Measurements from ENCODE around the gene NLRC3. TPM values are rescaled to one million over a fixed set of nuclear protein-coding genes. Genes with fewer than 3 reads are reported as not detected.

The NLRC3 gene
- total and polyA plus RNA-seq, 4 donors = 0.35 to 2.2 (median 1.0) TPM

DNA sequence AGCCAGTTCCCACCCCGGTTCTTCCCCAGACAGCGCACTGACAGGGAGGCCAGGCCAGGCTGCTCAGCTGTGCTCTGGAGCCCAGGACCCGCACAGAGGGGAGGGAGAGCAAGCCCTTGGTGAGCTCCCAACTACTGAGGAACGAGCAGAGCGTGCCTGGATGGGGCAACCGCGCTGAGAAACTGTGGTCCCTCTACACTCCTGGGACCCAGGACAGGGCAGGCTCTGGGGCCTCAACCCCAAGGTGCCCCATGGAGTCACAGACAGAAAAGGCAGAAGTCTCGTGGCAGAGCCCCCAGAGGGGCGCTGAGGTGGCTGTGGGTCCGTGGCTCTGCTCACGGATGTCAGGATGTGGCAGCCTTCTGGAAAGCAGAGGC is 17.9 kb upstream of the NLRC3 start:
- 96% methylated on average over 11 of the region's 11 CpGs for WGBS
- Histone ChIP-seq H3K9ac (ENCODE audit: low read depth in 1 of 2, low read length in 2 of 2) (no peak overlapping the region), H3K27me3 (ENCODE audit: control insufficient read depth in 4 of 4, insufficient read depth in 4 of 4, low read length in 3 of 4) (no peaks in the 10 kb centered on the region), H3K27ac (ENCODE audit: low read depth in 1 of 2, low read length in 2 of 2) (no peak overlapping the region), H3K4me3 (ENCODE audit: low read depth in 1 of 3, low read length in 3 of 3) (no peak overlapping the region), H3K36me3 (ENCODE audit: control insufficient read depth in 4 of 4, insufficient read depth in 3 of 4, low read depth in 1 of 4, low read length in 3 of 4) (peaks cover 0 to 2% (median 0%) of the 10 kb centered on the region in 4 donors), H3K9me3 (ENCODE audit: control insufficient read depth in 4 of 4, low read length in 3 of 4) (peaks cover 0 to 2% (median 0%) of the 10 kb centered on the region in 4 donors), H3K4me1 (ENCODE audit: control insufficient read depth in 4 of 4, insufficient read depth in 4 of 4, low read length in 3 of 4) (no peaks in the 10 kb centered on the region)
- DNase-seq (ENCODE audit: low spot score) = no peak
- TF ChIP-seq, protein P1, sequence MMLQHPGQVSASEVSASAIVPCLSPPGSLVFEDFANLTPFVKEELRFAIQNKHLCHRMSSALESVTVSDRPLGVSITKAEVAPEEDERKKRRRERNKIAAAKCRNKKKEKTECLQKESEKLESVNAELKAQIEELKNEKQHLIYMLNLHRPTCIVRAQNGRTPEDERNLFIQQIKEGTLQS (IDR thresholded peaks at IDR 0.05) = no peak
- no peak for TF ChIP-seq RAD21 (IDR thresholded peaks at IDR 0.05)
- TF ChIP-seq, protein P2, sequence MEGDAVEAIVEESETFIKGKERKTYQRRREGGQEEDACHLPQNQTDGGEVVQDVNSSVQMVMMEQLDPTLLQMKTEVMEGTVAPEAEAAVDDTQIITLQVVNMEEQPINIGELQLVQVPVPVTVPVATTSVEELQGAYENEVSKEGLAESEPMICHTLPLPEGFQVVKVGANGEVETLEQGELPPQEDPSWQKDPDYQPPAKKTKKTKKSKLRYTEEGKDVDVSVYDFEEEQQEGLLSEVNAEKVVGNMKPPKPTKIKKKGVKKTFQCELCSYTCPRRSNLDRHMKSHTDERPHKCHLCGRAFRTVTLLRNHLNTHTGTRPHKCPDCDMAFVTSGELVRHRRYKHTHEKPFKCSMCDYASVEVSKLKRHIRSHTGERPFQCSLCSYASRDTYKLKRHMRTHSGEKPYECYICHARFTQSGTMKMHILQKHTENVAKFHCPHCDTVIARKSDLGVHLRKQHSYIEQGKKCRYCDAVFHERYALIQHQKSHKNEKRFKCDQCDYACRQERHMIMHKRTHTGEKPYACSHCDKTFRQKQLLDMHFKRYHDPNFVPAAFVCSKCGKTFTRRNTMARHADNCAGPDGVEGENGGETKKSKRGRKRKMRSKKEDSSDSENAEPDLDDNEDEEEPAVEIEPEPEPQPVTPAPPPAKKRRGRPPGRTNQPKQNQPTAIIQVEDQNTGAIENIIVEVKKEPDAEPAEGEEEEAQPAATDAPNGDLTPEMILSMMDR (IDR thresholded peaks at IDR 0.05; ENCODE audit: low read depth, low read length, missing input control) = no peak
- TF ChIP-seq RXRA (IDR thresholded peaks at IDR 0.05) = no peak
- no peak for TF ChIP-seq TAF1 (conservative IDR thresholded peaks at IDR 0.05)
- no peak for TF ChIP-seq GABPA (IDR thresholded peaks at IDR 0.05 in 1 of 2, conservative IDR thresholded peaks at IDR 0.05 in 1 of 2)
- TF ChIP-seq JUND (IDR thresholded peaks at IDR 0.05) = no peak
- TF ChIP-seq HNF4A (conservative IDR thresholded peaks at IDR 0.05) = no peak
- TF ChIP-seq YY1 (IDR thresholded peaks at IDR 0.05) = no peak
- TF ChIP-seq SP1 (IDR thresholded peaks at IDR 0.05) = no peak

DNA sequence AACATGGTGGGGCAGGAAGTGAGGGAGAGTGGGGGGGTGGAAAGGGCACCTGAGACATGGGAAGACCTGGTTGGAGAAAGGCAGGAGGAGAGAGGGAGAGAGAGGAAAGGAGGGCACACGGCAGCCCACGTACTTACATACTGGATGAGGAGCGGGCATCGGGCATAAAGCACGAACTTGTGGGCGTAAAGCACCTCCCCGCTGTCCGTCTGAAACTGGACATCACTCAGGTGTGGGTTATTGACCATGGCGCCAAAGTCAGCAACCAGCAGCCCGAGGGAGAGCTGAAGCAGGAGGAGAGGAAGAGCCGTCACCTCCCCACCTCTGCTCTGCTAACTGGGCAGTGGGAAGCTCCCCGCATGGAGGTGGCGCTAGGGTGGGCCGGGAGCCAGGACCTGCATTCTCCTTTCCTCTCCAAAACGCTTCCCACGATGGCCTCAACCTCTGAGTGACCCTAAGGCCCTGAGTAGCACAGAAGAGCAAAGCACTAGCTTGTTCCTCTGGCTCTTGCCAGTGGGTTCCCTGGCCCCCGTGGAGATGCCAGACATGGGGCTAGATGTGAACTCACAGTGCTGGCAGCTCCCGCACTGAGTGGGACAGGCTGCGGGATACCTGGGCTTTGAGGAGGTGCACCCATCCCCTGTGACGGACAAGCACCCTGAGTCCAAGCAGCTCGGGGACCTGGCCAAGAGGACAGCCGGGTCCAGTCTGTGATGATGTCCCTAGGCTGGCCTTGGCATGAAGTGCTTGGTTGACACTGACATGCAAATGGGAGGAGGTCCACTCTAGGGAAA is 17.3 kb upstream of the NLRC3 start:
- Histone ChIP-seq H3K9ac (ENCODE audit: low read depth in 1 of 2, low read length in 2 of 2) (no peak overlapping the region), H3K36me3 (ENCODE audit: control insufficient read depth in 4 of 4, insufficient read depth in 3 of 4, low read depth in 1 of 4, low read length in 3 of 4) (peaks cover 0 to 2% (median 0%) of the 10 kb centered on the region in 4 donors), H3K9me3 (ENCODE audit: control insufficient read depth in 4 of 4, low read length in 3 of 4) (no peaks in the 10 kb centered on the region), H3K27me3 (ENCODE audit: control insufficient read depth in 4 of 4, insufficient read depth in 4 of 4, low read length in 3 of 4) (no peaks in the 10 kb centered on the region), H3K27ac (ENCODE audit: low read depth in 1 of 2, low read length in 2 of 2) (no peak overlapping the region), H3K4me3 (ENCODE audit: low read depth in 1 of 3, low read length in 3 of 3) (no peak overlapping the region), H3K4me1 (ENCODE audit: control insufficient read depth in 4 of 4, insufficient read depth in 4 of 4, low read length in 3 of 4) (no peaks in the 10 kb centered on the region)
- 97% methylated on average over 22 of the region's 22 CpGs for WGBS
- TF ChIP-seq HNF4A (conservative IDR thresholded peaks at IDR 0.05) = no peak
- DNase-seq (ENCODE audit: low spot score) = no peak

DNA sequence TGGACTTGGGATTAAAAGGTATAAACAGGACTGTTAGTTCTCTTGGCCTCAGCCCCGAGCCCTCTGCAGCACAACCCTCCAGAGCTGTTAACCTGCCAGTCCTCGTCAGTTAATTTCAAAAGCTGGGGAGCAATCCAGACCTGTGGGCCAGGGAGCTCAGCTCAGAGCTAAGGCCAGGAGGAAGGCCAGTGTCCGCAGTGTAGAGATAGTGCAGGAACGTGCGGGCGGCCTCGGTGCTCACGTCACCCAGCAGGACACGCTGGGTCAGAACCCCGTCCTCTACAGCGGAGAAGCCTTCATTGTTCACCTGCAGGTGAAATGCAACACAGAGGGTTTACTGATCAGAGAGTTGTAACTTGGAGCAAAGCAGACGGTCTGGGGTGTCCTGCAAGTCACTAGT is 15.4 kb upstream of the NLRC3 start:
- Histone ChIP-seq H3K4me1 (ENCODE audit: control insufficient read depth in 4 of 4, insufficient read depth in 4 of 4, low read length in 3 of 4) (no peaks in the 10 kb centered on the region), H3K4me3 (ENCODE audit: low read depth in 1 of 3, low read length in 3 of 3) (no peak overlapping the region), H3K36me3 (ENCODE audit: control insufficient read depth in 4 of 4, insufficient read depth in 3 of 4, low read depth in 1 of 4, low read length in 3 of 4) (peaks cover 0 to 2% (median 0%) of the 10 kb centered on the region in 4 donors), H3K27ac (ENCODE audit: low read depth in 1 of 2, low read length in 2 of 2) (no peak overlapping the region), H3K9me3 (ENCODE audit: control insufficient read depth in 4 of 4, low read length in 3 of 4) (no peaks in the 10 kb centered on the region), H3K27me3 (ENCODE audit: control insufficient read depth in 4 of 4, insufficient read depth in 4 of 4, low read length in 3 of 4) (no peaks in the 10 kb centered on the region), H3K9ac (ENCODE audit: low read depth in 1 of 2, low read length in 2 of 2) (no peak overlapping the region)
- DNase-seq (ENCODE audit: low spot score) = no peak
- 74% methylated on average over 12 of the region's 12 CpGs for WGBS
- TF ChIP-seq GABPA (IDR thresholded peaks at IDR 0.05 in 1 of 2, conservative IDR thresholded peaks at IDR 0.05 in 1 of 2) (no peak), HNF4G (IDR thresholded peaks at IDR 0.05) (no peak), FOXA1 (IDR thresholded peaks at IDR 0.05) (no peak), SP1 (IDR thresholded peaks at IDR 0.05) (no peak), YY1 (IDR thresholded peaks at IDR 0.05) (no peak), RXRA (IDR thresholded peaks at IDR 0.05) (no peak), NR2F2 (IDR thresholded peaks at IDR 0.05) (no peak), TAF1 (conservative IDR thresholded peaks at IDR 0.05) (no peak), RAD21 (IDR thresholded peaks at IDR 0.05) (no peak), FOXA2 (IDR thresholded peaks at IDR 0.05) (no peak), JUND (IDR thresholded peaks at IDR 0.05) (no peak)
- TF ChIP-seq, protein P3, sequence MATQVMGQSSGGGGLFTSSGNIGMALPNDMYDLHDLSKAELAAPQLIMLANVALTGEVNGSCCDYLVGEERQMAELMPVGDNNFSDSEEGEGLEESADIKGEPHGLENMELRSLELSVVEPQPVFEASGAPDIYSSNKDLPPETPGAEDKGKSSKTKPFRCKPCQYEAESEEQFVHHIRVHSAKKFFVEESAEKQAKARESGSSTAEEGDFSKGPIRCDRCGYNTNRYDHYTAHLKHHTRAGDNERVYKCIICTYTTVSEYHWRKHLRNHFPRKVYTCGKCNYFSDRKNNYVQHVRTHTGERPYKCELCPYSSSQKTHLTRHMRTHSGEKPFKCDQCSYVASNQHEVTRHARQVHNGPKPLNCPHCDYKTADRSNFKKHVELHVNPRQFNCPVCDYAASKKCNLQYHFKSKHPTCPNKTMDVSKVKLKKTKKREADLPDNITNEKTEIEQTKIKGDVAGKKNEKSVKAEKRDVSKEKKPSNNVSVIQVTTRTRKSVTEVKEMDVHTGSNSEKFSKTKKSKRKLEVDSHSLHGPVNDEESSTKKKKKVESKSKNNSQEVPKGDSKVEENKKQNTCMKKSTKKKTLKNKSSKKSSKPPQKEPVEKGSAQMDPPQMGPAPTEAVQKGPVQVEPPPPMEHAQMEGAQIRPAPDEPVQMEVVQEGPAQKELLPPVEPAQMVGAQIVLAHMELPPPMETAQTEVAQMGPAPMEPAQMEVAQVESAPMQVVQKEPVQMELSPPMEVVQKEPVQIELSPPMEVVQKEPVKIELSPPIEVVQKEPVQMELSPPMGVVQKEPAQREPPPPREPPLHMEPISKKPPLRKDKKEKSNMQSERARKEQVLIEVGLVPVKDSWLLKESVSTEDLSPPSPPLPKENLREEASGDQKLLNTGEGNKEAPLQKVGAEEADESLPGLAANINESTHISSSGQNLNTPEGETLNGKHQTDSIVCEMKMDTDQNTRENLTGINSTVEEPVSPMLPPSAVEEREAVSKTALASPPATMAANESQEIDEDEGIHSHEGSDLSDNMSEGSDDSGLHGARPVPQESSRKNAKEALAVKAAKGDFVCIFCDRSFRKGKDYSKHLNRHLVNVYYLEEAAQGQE (IDR thresholded peaks at IDR 0.05) = no peak
- TF ChIP-seq, protein P2 (IDR thresholded peaks at IDR 0.05; ENCODE audit: low read depth, low read length, missing input control) = no peak
